Natural killer cell treated with Interleukin-12 subunit alpha and Interleukin-12 subunit beta and Interleukin-15 and Interleukin-18, amount 100 ng/mL, for 72 hours (primary cell): ENCODE data around the gene MYBPH. TPM values are rescaled to one million over a fixed set of nuclear protein-coding genes. Genes with fewer than 3 reads are reported as not detected.

ENCODE experiments used
- ATAC-seq, 2 donors: fragments of 150-1000 bp; cut with Tn5 transposase in 1 of 2; sonication (Bioruptor Pico), chemical (Tn5 transposase) in 1 of 2; 2 replicates each; pipeline ENCODE4 v1.10.0; 2021
- DNase-seq: peaks from one replicate; pipeline ENCODE4 v3.0.0; 2022; ENCODE audit warnings: low spot score
- H3K27ac Mint-ChIP-seq, 2 donors: 1 replicate in 1 of 2; 2 replicates in 1 of 2; pipeline ENCODE4 v1.8.0; 2022; ENCODE audit warnings: mixed read lengths in 2 of 2, mild to moderate bottlenecking in 1 of 2, moderate library complexity in 1 of 2
- H3K27me3 Mint-ChIP-seq, 2 donors: 1 replicate in 1 of 2; 2 replicates in 1 of 2; pipeline ENCODE4 v1.8.0; 2022; ENCODE audit warnings: mixed read lengths in 2 of 2
- H3K36me3 Mint-ChIP-seq: one replicate; pipeline ENCODE4 v1.8.0; 2022; ENCODE audit warnings: mixed read lengths
- H3K4me1 Mint-ChIP-seq, 2 donors: 1 replicate in 1 of 2; 2 replicates in 1 of 2; pipeline ENCODE4 v1.8.0; 2022; ENCODE audit warnings: low read depth in 2 of 2, mixed read lengths in 2 of 2, mild to moderate bottlenecking in 1 of 2
- H3K4me3 Mint-ChIP-seq: one replicate; pipeline ENCODE4 v1.8.0; 2022; ENCODE audit warnings: mixed read lengths
- H3K9me3 Mint-ChIP-seq: 2 replicates; pipeline ENCODE4 v1.8.0; 2022; ENCODE audit warnings: mixed read lengths
- total RNA-seq, 2 donors: library from RNA; stranded (reverse); gene quantifications; one replicate each; pipeline ENCODE4 v1.2.3, GENCODE V29; 2022

Gene MYBPH
- total RNA-seq, 2 donors from 2014 or later: not detected

GRCh38 chr1:203126866-203127665, 48.6 kb downstream of the MYBPH start:
- DNase-seq (no peak), ATAC-seq (no peak)
- no peaks in the 10 kb centered on the region for H3K36me3 Mint-ChIP-seq
- H3K27ac Mint-ChIP-seq: no peak overlapping the region
- peaks cover 0 to 9% of the 10 kb centered on the region in 2 donors for H3K4me1 Mint-ChIP-seq
- peaks cover 47 to 50% of the 10 kb centered on the region in 2 donors for H3K27me3 Mint-ChIP-seq
- H3K9me3 Mint-ChIP-seq: no peaks in the 10 kb centered on the region
- H3K4me3 Mint-ChIP-seq: no peak overlapping the region

GRCh38 chr1:203126151-203126865, 49.3 kb downstream of the MYBPH start:
- Mint-ChIP-seq H3K27ac (no peak overlapping the region), H3K27me3 (peaks cover 52 to 58% of the 10 kb centered on the region in 2 donors), H3K36me3 (no peaks in the 10 kb centered on the region), H3K4me1 (peaks cover 6 to 16% of the 10 kb centered on the region in 2 donors), H3K9me3 (no peaks in the 10 kb centered on the region), H3K4me3 (no peak overlapping the region)
- ATAC-seq: no peak
- no peak for DNase-seq

- ATAC-seq: no peak
- peaks cover 6 to 21% of the 10 kb centered on the region in 2 donors for H3K4me1 Mint-ChIP-seq
- H3K9me3 Mint-ChIP-seq: no peaks in the 10 kb centered on the region
Measured at GRCh38 chr1:203124546-203125317, 50.9 kb downstream of the MYBPH start.

GRCh38 chr1:203124011-203124410, 51.6 kb downstream of the MYBPH start:
- Mint-ChIP-seq H3K36me3 (no peaks in the 10 kb centered on the region), H3K27ac (no peak overlapping the region), H3K4me3 (no peak overlapping the region), H3K4me1 (peaks cover 6 to 21% of the 10 kb centered on the region in 2 donors), H3K27me3 (peaks cover 57 to 64% of the 10 kb centered on the region in 2 donors), H3K9me3 (no peaks in the 10 kb centered on the region)
- DNase-seq: no peak
- ATAC-seq: no peak

More at GRCh38 chr1:203124546-203125317, 50.9 kb downstream of the MYBPH start:
- DNase-seq: peak; percentile 15
- H3K36me3 Mint-ChIP-seq: no peaks in the 10 kb centered on the region
- no peak overlapping the region for H3K4me3 Mint-ChIP-seq
- peaks cover 59 to 68% of the 10 kb centered on the region in 2 donors for H3K27me3 Mint-ChIP-seq
- H3K27ac Mint-ChIP-seq: no peak overlapping the region

GRCh38 chr1:203122159-203122558, 53.5 kb downstream of the MYBPH start:
- H3K4me3 Mint-ChIP-seq: no peak overlapping the region
- no peaks in the 10 kb centered on the region for H3K9me3 Mint-ChIP-seq
- H3K4me1 Mint-ChIP-seq: peaks cover 6 to 19% of the 10 kb centered on the region in 2 donors
- no peaks in the 10 kb centered on the region for H3K36me3 Mint-ChIP-seq
- no peak for ATAC-seq
- H3K27me3 Mint-ChIP-seq: peaks cover 54 to 70% of the 10 kb centered on the region in 2 donors
- no peak for DNase-seq
- no peak overlapping the region for H3K27ac Mint-ChIP-seq

- Mint-ChIP-seq H3K4me1 (peaks cover 6 to 15% of the 10 kb centered on the region in 2 donors), H3K27me3 (peaks cover 52 to 62% of the 10 kb centered on the region in 2 donors)
- no peak for ATAC-seq
Measured at GRCh38 chr1:203121186-203122015, 54.2 kb downstream of the MYBPH start.

GRCh38 chr1:203120325-203121153, 55.1 kb downstream of the MYBPH start:
- Mint-ChIP-seq H3K27me3 (peaks cover 48 to 53% of the 10 kb centered on the region in 2 donors), H3K4me1 (peaks cover 6 to 12% of the 10 kb centered on the region in 2 donors), H3K36me3 (no peaks in the 10 kb centered on the region), H3K9me3 (no peaks in the 10 kb centered on the region), H3K4me3 (no peak overlapping the region), H3K27ac (no peak overlapping the region)
- ATAC-seq (no peak), DNase-seq (peak; percentile 20)

More at GRCh38 chr1:203121186-203122015, 54.2 kb downstream of the MYBPH start:
- peak; percentile 42 for DNase-seq
- Mint-ChIP-seq H3K4me3 (no peak overlapping the region), H3K9me3 (no peaks in the 10 kb centered on the region), H3K36me3 (no peaks in the 10 kb centered on the region), H3K27ac (no peak overlapping the region)

Other genes starting within 250 kb of the MYBPH start
- gene KLHL12, start 248.6 kb downstream of the MYBPH start, total RNA-seq: 10 to 100 TPM; 25.1 to 43.1 TPM
- 10 to 100 TPM; 83.3 to 92.5 TPM for gene ADIPOR1, start 217.5 kb downstream of the MYBPH start, total RNA-seq
- gene CYB5R1, start 208.6 kb downstream of the MYBPH start, total RNA-seq: 10 to 100 TPM; 26.3 to 35.6 TPM
- 10 to 100 TPM; 65.1 to 93.0 TPM for gene TMEM183A, start 168.5 kb downstream of the MYBPH start, total RNA-seq
- gene PPFIA4, start 149.3 kb downstream of the MYBPH start, total RNA-seq: 10 to 100 TPM; 19.6 to 44.7 TPM
- gene MYOG, start 89.8 kb downstream of the MYBPH start, total RNA-seq: not detected
- not detected for gene ADORA1, start 48.1 kb downstream of the MYBPH start, total RNA-seq
- 1 to 10 TPM; 1.6 to 1.8 TPM for gene CHI3L1, start 10.9 kb upstream of the MYBPH start, total RNA-seq
- 1 to 10 TPM in 1 of 2 donors, under 1 TPM in 1; 0.36 to 3.8 TPM for gene CHIT1, start 53.8 kb upstream of the MYBPH start, total RNA-seq
- gene BTG2, start 129.7 kb upstream of the MYBPH start, total RNA-seq: 100 to 1,000 TPM in 1 of 2 donors, 10 to 100 TPM in 1; 82.6 to 157 TPM
- gene FMOD, start 175.3 kb upstream of the MYBPH start, total RNA-seq: not detected